CD14-positive monocyte (primary cell): Measurements from ENCODE around the gene KRTAP9-7. TPM values are rescaled to one million over a fixed set of nuclear protein-coding genes. Genes with fewer than 3 reads are reported as not detected.

Source experiments
- DNase-seq, 3 donors: peaks; one replicate each; pipeline ENCODE4 v3.0.0-alpha.2; 2011 to 2022
- H2AFZ ChIP-seq: 2 replicates; pipeline ENCODE4 v1.6.0; 2012; ENCODE audit warnings: mild to moderate bottlenecking, low read depth, low read length, inconsistent platforms; ENCODE audit not compliant: insufficient read depth, poor library complexity, severe bottlenecking
- H3K27ac ChIP-seq, 2 donors: 1 replicate in 1 of 2; 2 replicates in 1 of 2; pipeline ENCODE4 v1.5.1; 2012 to 2013; ENCODE audit warnings: low read length in 2 of 2, control low read depth in 1 of 2, inconsistent platforms in 1 of 2, low read depth in 1 of 2, mild to moderate bottlenecking in 1 of 2
- H3K27me3 ChIP-seq, 2 donors: one replicate each; pipeline versions ENCODE4 v1.6.0 to v1.6.1; 2011 to 2013; ENCODE audit warnings: low read length in 2 of 2; ENCODE audit not compliant: control insufficient read depth in 2 of 2, insufficient read depth in 2 of 2
- H3K36me3 ChIP-seq, 2 donors: replicated peaks in 1 of 2; 1 replicate in 1 of 2; 2 replicates in 1 of 2; pipeline versions ENCODE4 v1.5.1 to v1.6.1; 2012 to 2013; ENCODE audit warnings: low read length in 2 of 2, control low read depth in 1 of 2, inconsistent platforms in 1 of 2, mild to moderate bottlenecking in 1 of 2; ENCODE audit not compliant: insufficient read depth in 2 of 2, control insufficient read depth in 1 of 2
- H3K4me1 ChIP-seq, 2 donors: 1 replicate in 1 of 2; 2 replicates in 1 of 2; pipeline versions ENCODE4 v1.5.1 to v1.6.1; 2012 to 2013; ENCODE audit warnings: low read length in 2 of 2, control low read depth in 1 of 2, inconsistent platforms in 1 of 2, mild to moderate bottlenecking in 1 of 2, moderate library complexity in 1 of 2; ENCODE audit not compliant: insufficient read depth in 2 of 2, control insufficient read depth in 1 of 2
- H3K4me2 ChIP-seq: replicated peaks from 2 replicates; pipeline ENCODE3; 2012; ENCODE audit warnings: low read length, moderate library complexity, mild to moderate bottlenecking; ENCODE audit not compliant: poor library complexity, severe bottlenecking; ENCODE audit errors: extremely low read depth
- H3K4me3 ChIP-seq, 3 experiments: fragments of 200-600 bp in 1 of 3; sonication (generic) in 1 of 3; replicated peaks in 1 of 3; 1 replicate in 2 of 3; 2 replicates in 1 of 3; pipeline ENCODE4 v1.5.1; 2011 to 2013; ENCODE audit warnings: low read length in 3 of 3, mild to moderate bottlenecking in 3 of 3, control low read depth in 2 of 3, low read depth in 2 of 3, inconsistent platforms in 1 of 3, moderate library complexity in 1 of 3
- H3K79me2 ChIP-seq: 2 replicates; pipeline ENCODE4 v1.6.0; 2012; ENCODE audit warnings: mild to moderate bottlenecking, control low read depth, inconsistent platforms, low read length, moderate library complexity; ENCODE audit not compliant: insufficient read depth
- H3K9ac ChIP-seq: 2 replicates; pipeline ENCODE4 v1.6.0; 2017; ENCODE audit warnings: low read length, mild to moderate bottlenecking; ENCODE audit not compliant: insufficient read depth, poor library complexity, severe bottlenecking
- H3K9me3 ChIP-seq, 2 donors: replicated peaks in 1 of 2; 1 replicate in 1 of 2; 2 replicates in 1 of 2; pipeline versions ENCODE4 v1.5.1 to v1.6.1; 2012 to 2013; ENCODE audit warnings: low read length in 2 of 2, control low read depth in 1 of 2; ENCODE audit not compliant: control insufficient read depth in 1 of 2, insufficient read depth in 1 of 2
- H4K20me1 ChIP-seq: 2 replicates; pipeline ENCODE4 v1.6.0; 2012; ENCODE audit warnings: mild to moderate bottlenecking, low read length, control low read depth, moderate library complexity; ENCODE audit not compliant: insufficient read depth
- H3K27ac Mint-ChIP-seq, 7 donors: one replicate each; pipeline ENCODE4 v1.8.0; 2020; ENCODE audit warnings: mild to moderate bottlenecking in 7 of 7, mixed read lengths in 7 of 7, moderate library complexity in 6 of 7, inconsistent platforms in 2 of 7
- H3K27me3 Mint-ChIP-seq, 3 donors: one replicate each; pipeline ENCODE4 v1.8.0; 2021 to 2022; ENCODE audit warnings: low read depth in 3 of 3, mild to moderate bottlenecking in 3 of 3, mixed read lengths in 3 of 3, moderate library complexity in 3 of 3, inconsistent platforms in 1 of 3
- H3K36me3 Mint-ChIP-seq, 2 donors: one replicate each; pipeline ENCODE4 v1.8.0; 2020; ENCODE audit warnings: mixed read lengths in 2 of 2, inconsistent platforms in 1 of 2, mild to moderate bottlenecking in 1 of 2
- H3K4me1 Mint-ChIP-seq: one replicate; pipeline ENCODE4 v1.8.0; 2020; ENCODE audit warnings: mild to moderate bottlenecking, mixed read lengths
- H3K4me3 Mint-ChIP-seq, 2 donors: one replicate each; pipeline ENCODE4 v1.8.0; 2020; ENCODE audit warnings: mild to moderate bottlenecking in 2 of 2, mixed read lengths in 2 of 2, moderate library complexity in 1 of 2
- H3K9me3 Mint-ChIP-seq, 7 donors: one replicate each; pipeline ENCODE4 v1.8.0; 2020 to 2022; ENCODE audit warnings: mixed read lengths in 7 of 7, mild to moderate bottlenecking in 6 of 7, moderate library complexity in 6 of 7, inconsistent platforms in 2 of 7
- CTCF ChIP-seq: fragments of 200-600 bp; IDR thresholded peaks from one replicate; pipeline ENCODE4 v1.8.0; 2022; ENCODE audit warnings: antibody characterized with exemption, mild to moderate bottlenecking
- WGBS: methylation state at CpG from one replicate; pipeline ENCODE4 v1.1.5; 2013; ENCODE audit warnings: missing lambda C conversion rate; ENCODE audit not compliant: insufficient coverage; 5-methylcytosine and 5-hydroxymethylcytosine counted together
- intact Hi-C, 2 donors: fragments of 100-400 bp; cut with micrococcal nuclease; formaldehyde crosslinking; loops; one replicate each; pipeline versions ENCODE4 v1.15.0 to v1.15.1; 2023
- polyA plus RNA-seq, 3 donors: library from polyadenylated mRNA; depleted of rRNA in 1 of 3; unstranded in 2 of 3; stranded (reverse) in 1 of 3; fragments of 300-500 nt in 2 of 3; fragments of >200 nt in 1 of 3; fragmentation: Illumina TruSeq in 2 of 3; gene quantifications; 1 replicate in 2 of 3; 2 replicates in 1 of 3; pipeline ENCODE4 v1.2.3, GENCODE V29; 2012 to 2021

The KRTAP9-7 gene
- polyA plus RNA-seq, 3 donors, result not detected

DNA sequence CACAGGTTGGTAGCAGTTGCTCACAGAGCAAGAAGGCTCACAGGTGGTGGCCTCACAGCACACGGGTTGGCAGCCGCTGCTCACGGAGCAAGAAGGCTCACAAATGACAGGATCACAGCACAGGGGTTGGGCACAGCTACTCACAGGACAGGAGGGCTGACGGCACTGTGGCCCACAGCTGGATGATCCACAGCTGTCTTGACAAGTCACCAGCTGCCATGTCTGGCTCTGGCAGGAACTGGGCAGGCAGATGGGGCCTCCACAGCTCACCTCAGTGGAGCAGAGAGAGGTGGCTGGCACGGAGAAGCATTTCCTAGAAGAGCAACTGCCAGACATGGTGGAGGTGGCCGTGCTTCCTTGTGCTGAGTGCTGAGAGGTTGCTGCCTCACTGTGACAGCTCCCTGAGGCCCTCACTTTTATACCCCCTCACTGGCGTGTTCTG is 33.4 kb downstream of the KRTAP9-7 start, which contains the start of gene KRTAP16-1:
TSS of gene KRTAP16-1 (minus strand) at position 392 of the 442 bp plus-strand sequence. CDS start at position 336, 56 bp downstream.
- Histone ChIP-seq H3K4me3 (peak within 1 kb of the TSS; percentile 4 to 69 (median 17)), H3K27me3 (no peaks in the 10 kb centered on the region), H3K9me3 (peaks cover 0 to 10% of the 10 kb centered on the region in 2 donors), H2AFZ (peak within 1 kb of the TSS; percentile 93), H3K27ac (peak within 1 kb of the TSS; percentile 6 to 60), H4K20me1 (no peaks in the 10 kb centered on the region), H3K79me2 (no peaks in the 10 kb centered on the region), H3K4me2 (peak within 1 kb of the TSS; percentile 79), H3K36me3 (no peaks in the 10 kb centered on the region), H3K4me1 (peaks cover 19 to 20% of the 10 kb centered on the region in 2 donors), H3K9ac (peak within 1 kb of the TSS; percentile 53)
- peaks cover 3 to 4% (median 4%) of the 10 kb centered on the region in 3 donors for H3K27me3 Mint-ChIP-seq
- peak within 1 kb of the TSS in 6 of 7 donors; percentile 46 to 81 (median 60) for H3K27ac Mint-ChIP-seq
- peaks cover 10 to 22% (median 17%) of the 10 kb centered on the region in 7 donors for H3K9me3 Mint-ChIP-seq
- no peak for TF ChIP-seq CTCF
- DNase-seq, result no peak
- 4% methylated on average over 6 of the region's 7 CpGs for WGBS
- intact Hi-C loops, result no loop called here
- H3K4me3 Mint-ChIP-seq, result peak within 1 kb of the TSS; percentile 71 to 94
- peaks cover 2 to 5% of the 10 kb centered on the region in 2 donors for H3K36me3 Mint-ChIP-seq
- peaks cover 21% of the 10 kb centered on the region for H3K4me1 Mint-ChIP-seq

DNA sequence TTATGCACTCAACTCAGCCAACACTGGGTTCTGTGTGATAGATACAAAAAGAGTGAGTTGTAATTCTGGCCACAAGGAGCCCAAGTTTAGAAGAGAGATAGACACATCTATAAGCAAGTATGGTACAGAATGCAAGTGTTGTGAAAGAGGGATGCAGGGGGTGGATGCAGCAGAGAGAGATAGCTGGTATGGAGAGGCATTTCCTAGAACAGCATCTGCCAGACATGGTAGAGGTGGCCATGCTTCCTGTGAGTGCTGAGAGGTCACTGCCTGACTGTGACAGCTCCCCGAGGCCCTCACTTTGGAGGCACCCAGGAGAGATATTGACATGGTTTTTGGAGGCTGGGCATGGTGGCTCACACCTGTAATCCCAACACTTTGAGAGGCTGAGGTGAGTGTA is 35.6 kb downstream of the KRTAP9-7 start:
- intact Hi-C loops, result no loop called here
- H4K20me1 ChIP-seq, result no peaks in the 10 kb centered on the region
- TF ChIP-seq CTCF, result no peak
- no peak overlapping the region for H3K27ac ChIP-seq
- peaks cover 0 to 10% of the 10 kb centered on the region in 2 donors for H3K9me3 ChIP-seq
- no peaks in the 10 kb centered on the region for H3K79me2 ChIP-seq
- no peak overlapping the region for H3K4me2 ChIP-seq
- Mint-ChIP-seq H3K9me3 (peaks cover 10 to 22% (median 17%) of the 10 kb centered on the region in 7 donors), H3K27me3 (peaks cover 4 to 12% (median 4%) of the 10 kb centered on the region in 3 donors), H3K27ac (no peak overlapping the region), H3K4me1 (peaks cover 21% of the 10 kb centered on the region), H3K4me3 (no peak overlapping the region), H3K36me3 (peaks cover 2 to 5% of the 10 kb centered on the region in 2 donors)
- WGBS, result 100% methylated on average over 1 of the region's 1 CpG
- peaks cover 19 to 20% of the 10 kb centered on the region in 2 donors for H3K4me1 ChIP-seq
- H3K4me3 ChIP-seq, result no peak overlapping the region
- no peak overlapping the region for H2AFZ ChIP-seq
- H3K36me3 ChIP-seq, result no peaks in the 10 kb centered on the region
- no peak overlapping the region for H3K9ac ChIP-seq
- H3K27me3 ChIP-seq, result no peaks in the 10 kb centered on the region
- no peak for DNase-seq
